Measurements from ENCODE around the gene DHCR7.

The DHCR7 gene

GRCh38 chr11:71453037-71453917 is 5.1 kb upstream of the DHCR7 start, which contains the start of gene NADSYN1:
Gene NADSYN1, plus strand, starts transcription at chr11:71453203. Its CDS starts 94 bp downstream, at chr11:71453297.
- peaks cover 47% of the 10 kb centered on the region for H3K4me1 ChIP-seq (ENCODE audit: control insufficient read depth, low read length)
- H3K27me3 ChIP-seq (ENCODE audit: control insufficient read depth, low read length) = no peaks in the 10 kb centered on the region
- peaks cover 11% of the 10 kb centered on the region; the same call in 1 of the 2 replicates for H4K20me1 ChIP-seq (ENCODE audit: control insufficient read depth, insufficient read depth, low read depth, low read length)
- no peak for TF ChIP-seq EZH2phosphoT487 (IDR thresholded peaks at IDR 0.05; ENCODE audit: borderline replicate concordance, low read length)
- TF ChIP-seq CTCF (IDR thresholded peaks at IDR 0.05; ENCODE audit: low read depth, low read length, poor library complexity, severe bottlenecking) = peak; percentile 10
- H3K9me3 ChIP-seq (ENCODE audit: control insufficient read depth, insufficient read depth, low read length) = no peaks in the 10 kb centered on the region
- H3K79me2 ChIP-seq (ENCODE audit: control insufficient read depth, low read length) = peaks cover 57% of the 10 kb centered on the region
- H3K4me2 ChIP-seq (ENCODE audit: low read length) = peak within 1 kb of the TSS; percentile 94
- H3F3A ChIP-seq (ENCODE audit: control insufficient read depth, insufficient read depth) = peaks cover 22% of the 10 kb centered on the region
- H3K4me3 ChIP-seq (ENCODE audit: low read length) = peak within 1 kb of the TSS; percentile 100
- peak within 1 kb of the TSS; percentile 65 for H3K27ac ChIP-seq (ENCODE audit: low read depth, low read length)
- no peaks in the 10 kb centered on the region for H3K9me2 ChIP-seq (replicated peaks; ENCODE audit: control insufficient read depth, low read length)
- peaks cover 58% of the 10 kb centered on the region for H3K36me3 ChIP-seq (ENCODE audit: control insufficient read depth, low read length)

GRCh38 chr11:71452199-71453036 is 4.2 kb upstream of the DHCR7 start:
- H3K36me3 ChIP-seq (ENCODE audit: control insufficient read depth, low read length) = peaks cover 57% of the 10 kb centered on the region
- peak overlapping the region; percentile 100 for H3K4me3 ChIP-seq (ENCODE audit: low read length)
- peak overlapping the region; percentile 65 for H3K27ac ChIP-seq (ENCODE audit: low read depth, low read length)
- peak overlapping the region; percentile 94 for H3K4me2 ChIP-seq (ENCODE audit: low read length)
- H3K9me2 ChIP-seq (replicated peaks; ENCODE audit: control insufficient read depth, low read length) = no peaks in the 10 kb centered on the region
- H3K79me2 ChIP-seq (ENCODE audit: control insufficient read depth, low read length) = peaks cover 65% of the 10 kb centered on the region
- peaks cover 48% of the 10 kb centered on the region for H3K4me1 ChIP-seq (ENCODE audit: control insufficient read depth, low read length)
- TF ChIP-seq EZH2phosphoT487 (IDR thresholded peaks at IDR 0.05; ENCODE audit: borderline replicate concordance, low read length) (no peak), CTCF (IDR thresholded peaks at IDR 0.05; ENCODE audit: low read depth, low read length, poor library complexity, severe bottlenecking) (no peak)
- H3F3A ChIP-seq (ENCODE audit: control insufficient read depth, insufficient read depth) = peaks cover 22% of the 10 kb centered on the region
- H3K27me3 ChIP-seq (ENCODE audit: control insufficient read depth, low read length) = no peaks in the 10 kb centered on the region
- peaks cover 11% of the 10 kb centered on the region; the same call in 1 of the 2 replicates for H4K20me1 ChIP-seq (ENCODE audit: control insufficient read depth, insufficient read depth, low read depth, low read length)
- H3K9me3 ChIP-seq (ENCODE audit: control insufficient read depth, insufficient read depth, low read length) = no peaks in the 10 kb centered on the region

- peak overlapping the region; percentile 94 for H3K4me2 ChIP-seq (ENCODE audit: low read length)
- peaks cover 57% of the 10 kb centered on the region for H3K36me3 ChIP-seq (ENCODE audit: control insufficient read depth, low read length)
- H3F3A ChIP-seq (ENCODE audit: control insufficient read depth, insufficient read depth) = peaks cover 22% of the 10 kb centered on the region
- TF ChIP-seq EZH2phosphoT487 (IDR thresholded peaks at IDR 0.05; ENCODE audit: borderline replicate concordance, low read length) (no peak), CTCF (IDR thresholded peaks at IDR 0.05; ENCODE audit: low read depth, low read length, poor library complexity, severe bottlenecking) (no peak)
- H3K27ac ChIP-seq (ENCODE audit: low read depth, low read length) = peak overlapping the region; percentile 65
- H3K79me2 ChIP-seq (ENCODE audit: control insufficient read depth, low read length) = peaks cover 72% of the 10 kb centered on the region
- H3K4me3 ChIP-seq (ENCODE audit: low read length) = peak overlapping the region; percentile 100
- H3K4me1 ChIP-seq (ENCODE audit: control insufficient read depth, low read length) = peaks cover 55% of the 10 kb centered on the region
- H3K27me3 ChIP-seq (ENCODE audit: control insufficient read depth, low read length) = no peaks in the 10 kb centered on the region
- H3K9me3 ChIP-seq (ENCODE audit: control insufficient read depth, insufficient read depth, low read length) = no peaks in the 10 kb centered on the region
- no peaks in the 10 kb centered on the region for H3K9me2 ChIP-seq (replicated peaks; ENCODE audit: control insufficient read depth, low read length)
- peaks cover 11% of the 10 kb centered on the region; the same call in 1 of the 2 replicates for H4K20me1 ChIP-seq (ENCODE audit: control insufficient read depth, insufficient read depth, low read depth, low read length)
Observed at GRCh38 chr11:71451596-71452198, 3.5 kb upstream of the DHCR7 start.
